Erythroblast (primary cell): ENCODE results near the gene RAB40C.

Source experiments
- GATA1 ChIP-seq: IDR thresholded peaks from 2 replicates; pipeline ENCODE4 v1.6.1; 2011; ENCODE audit warnings: low read depth, mild to moderate bottlenecking, control low read depth, low read length, moderate library complexity
- POLR2A ChIP-seq: IDR thresholded peaks from 2 replicates; pipeline ENCODE4 v1.6.1; 2011; ENCODE audit warnings: mild to moderate bottlenecking, low read length

- TF ChIP-seq POLR2A, result no peak
- no peak for TF ChIP-seq GATA1
These were observed 72.7 kb downstream of the RAB40C start for GRCh38 chr16:662597-662996.
